Hematopoietic multipotent progenitor cell treated with erythropoietin and hydrocortisone succinate and interleukin-3 and kit ligand, for 4 days (in vitro differentiated cells): ENCODE data around the gene MED15.

ENCODE experiments used
- DNase-seq: peaks from one replicate; pipeline ENCODE4 v3.0.0-alpha.2; 2015

MED15 gene

GRCh38 chr22:20554824-20555223, 47.4 kb downstream of the MED15 start:
- DNase-seq = no peak

DNA sequence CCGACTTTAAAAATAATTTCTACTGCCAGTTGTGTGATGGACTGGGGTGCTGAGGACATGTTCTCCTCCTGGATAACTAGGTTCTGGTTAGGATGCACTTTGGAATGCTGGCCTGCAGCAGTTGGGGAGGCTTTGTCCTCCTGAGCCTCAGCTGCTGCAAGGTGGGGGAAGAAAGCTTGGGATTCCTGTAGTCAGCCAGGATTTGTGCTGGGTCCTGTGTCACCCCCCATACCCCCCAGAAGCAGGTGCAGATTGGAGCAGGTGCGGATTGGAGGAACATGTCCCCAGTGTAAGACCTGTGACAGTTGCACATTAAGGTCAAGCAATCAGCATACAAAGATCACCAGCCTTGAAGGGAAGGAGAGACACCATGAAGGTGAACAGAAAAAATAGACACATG, 51.1 kb downstream of the MED15 start:
- DNase-seq = no peak

DNA sequence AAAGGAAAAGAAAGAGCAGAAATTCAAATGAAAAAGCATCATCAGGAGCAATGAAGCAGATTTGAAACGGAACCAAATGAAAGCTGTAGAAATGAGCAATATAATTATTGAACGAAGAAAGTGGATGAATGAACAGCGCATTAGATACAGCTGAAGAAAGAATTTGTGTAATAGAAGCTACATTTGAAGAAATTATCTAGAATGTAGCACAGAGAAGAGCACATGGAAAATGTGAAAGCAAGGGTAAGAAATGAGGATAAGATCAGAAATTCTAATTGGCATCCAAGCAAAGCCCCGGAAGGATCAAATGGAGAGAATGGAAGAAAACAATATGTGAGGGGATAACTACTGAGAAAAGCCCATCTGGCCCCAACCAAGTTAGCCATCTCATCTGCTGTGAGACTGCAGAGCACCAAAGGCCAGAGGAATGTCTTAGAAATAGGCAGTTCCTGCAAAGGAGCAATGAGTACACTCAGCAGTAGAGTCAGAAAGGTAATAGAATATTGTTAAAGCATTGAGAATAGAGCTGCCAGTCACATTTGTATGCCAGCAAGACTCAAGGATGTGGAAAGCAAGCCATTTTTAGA, 51.9 kb downstream of the MED15 start:
- no peak for DNase-seq

GRCh38 chr22:20560716-20561115, 53.3 kb downstream of the MED15 start:
- no peak for DNase-seq

GRCh38 chr22:20561882-20562281, 54.5 kb downstream of the MED15 start:
- no peak for DNase-seq

GRCh38 chr22:20562607-20563465, 55.4 kb downstream of the MED15 start:
- no peak for DNase-seq

- DNase-seq = no peak
These were observed 56.1 kb downstream of the MED15 start for GRCh38 chr22:20563466-20563906.

DNA sequence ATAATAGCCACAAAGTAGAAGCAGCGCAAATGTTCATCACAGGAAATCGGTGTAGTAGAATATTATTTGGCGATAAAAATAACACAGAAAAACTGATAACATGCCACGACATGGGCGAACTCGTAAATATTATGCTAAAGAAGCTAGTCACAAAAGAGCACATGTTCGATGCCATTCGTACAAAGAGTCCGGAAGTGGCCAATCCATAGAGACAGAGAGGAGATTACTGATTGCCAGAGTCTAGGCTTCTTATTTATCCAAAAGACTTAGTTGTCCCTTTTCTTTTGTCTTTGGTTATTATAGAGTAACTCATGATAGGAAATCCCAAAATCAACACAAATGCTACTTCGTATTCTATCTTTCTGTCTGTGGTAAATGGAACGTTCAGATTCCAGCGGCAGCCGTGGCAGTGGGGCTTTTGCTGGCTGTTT, 56.5 kb downstream of the MED15 start:
- DNase-seq = no peak

DNA sequence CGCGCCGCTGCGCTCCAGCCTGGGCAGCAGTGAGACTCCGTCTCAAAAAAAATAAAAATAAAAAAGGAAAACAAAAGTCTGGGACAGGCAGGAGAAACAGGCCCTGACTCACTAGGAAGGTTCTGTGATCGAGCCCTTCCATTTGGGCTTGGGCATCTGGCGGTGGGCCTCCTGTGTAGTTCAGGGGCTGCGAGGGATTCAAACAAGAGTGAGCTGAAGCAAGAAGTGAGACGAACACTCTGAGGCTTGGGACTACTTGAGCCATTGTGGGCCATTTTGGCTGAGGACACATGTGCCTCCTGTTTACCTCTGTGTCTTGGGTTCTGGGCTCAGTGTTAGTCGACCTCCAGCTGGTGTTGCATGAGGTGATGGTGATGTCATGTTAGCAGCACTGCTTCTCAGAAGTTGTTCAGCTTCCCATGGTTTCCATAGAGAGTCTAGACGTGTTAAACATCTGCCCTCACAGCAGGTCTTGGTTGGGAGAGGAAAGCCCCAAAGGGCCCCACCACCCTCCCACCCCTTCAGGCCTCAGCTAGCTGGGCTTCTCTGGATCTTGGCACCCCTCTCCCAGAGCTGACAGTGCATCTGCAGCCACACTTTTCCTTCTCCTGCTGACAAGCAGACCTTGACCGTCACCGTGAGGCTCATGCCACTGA, 57.8 kb downstream of the MED15 start:
- no peak for DNase-seq

DNA sequence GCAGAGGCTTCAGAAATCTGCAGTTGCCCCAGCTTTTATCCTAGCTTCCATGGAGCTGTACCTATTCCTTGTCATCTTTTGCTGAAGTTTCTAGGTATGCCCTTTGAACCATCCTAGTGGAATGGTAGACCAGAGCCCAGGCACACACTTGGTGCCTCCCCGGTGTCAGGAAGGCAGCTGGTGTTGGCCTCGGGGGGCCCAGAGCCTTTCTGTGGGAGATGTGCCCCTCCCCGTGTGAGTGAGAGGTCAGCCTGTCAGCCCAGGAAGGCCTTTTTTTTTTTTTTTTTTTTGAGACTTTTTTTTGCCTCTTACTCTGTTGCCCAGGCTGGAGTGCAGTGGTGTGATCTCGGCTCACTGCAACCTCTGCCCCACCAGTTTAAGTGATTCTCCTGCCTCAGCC, 58.4 kb downstream of the MED15 start:
- no peak for DNase-seq

DNA sequence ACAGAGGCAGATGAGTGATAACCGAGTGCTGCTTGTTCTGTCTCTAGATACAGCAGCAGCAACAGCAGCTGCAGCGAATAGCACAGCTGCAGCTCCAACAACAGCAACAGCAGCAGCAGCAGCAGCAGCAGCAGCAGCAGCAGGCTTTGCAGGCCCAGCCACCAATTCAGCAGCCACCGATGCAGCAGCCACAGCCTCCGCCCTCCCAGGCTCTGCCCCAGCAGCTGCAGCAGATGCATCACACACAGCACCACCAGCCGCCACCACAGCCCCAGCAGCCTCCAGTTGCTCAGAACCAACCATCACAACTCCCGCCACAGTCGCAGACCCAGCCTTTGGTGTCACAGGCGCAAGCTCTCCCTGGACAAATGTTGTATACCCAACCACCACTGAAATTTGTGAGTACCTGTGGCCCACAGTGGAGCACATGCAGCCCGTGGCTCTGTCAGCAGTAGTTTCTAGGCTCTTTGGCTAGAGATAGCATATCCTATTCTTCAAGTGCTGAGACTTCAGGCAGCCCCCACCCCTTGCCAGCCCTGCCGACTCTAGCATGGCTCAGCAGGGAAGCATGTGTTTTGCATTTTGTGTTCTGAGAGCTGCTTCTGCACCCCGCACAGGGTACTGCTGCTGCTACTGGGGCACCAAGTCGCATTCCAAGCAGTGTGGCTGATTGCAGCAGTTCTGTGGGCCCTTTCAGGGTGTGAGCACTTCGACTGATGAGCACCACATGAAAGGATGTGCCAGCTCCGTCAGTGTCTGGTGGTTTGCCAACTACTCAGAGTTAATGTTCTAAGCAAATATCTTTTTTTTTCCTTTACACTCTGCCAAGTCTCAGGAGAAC, 59.2 kb downstream of the MED15 start:
- DNase-seq = no peak

GRCh38 chr22:20567371-20567847, 60.0 kb downstream of the MED15 start:
- DNase-seq = no peak

- DNase-seq = peak; percentile 32
These were observed 60.6 kb downstream of the MED15 start for GRCh38 chr22:20567993-20568417.

DNA sequence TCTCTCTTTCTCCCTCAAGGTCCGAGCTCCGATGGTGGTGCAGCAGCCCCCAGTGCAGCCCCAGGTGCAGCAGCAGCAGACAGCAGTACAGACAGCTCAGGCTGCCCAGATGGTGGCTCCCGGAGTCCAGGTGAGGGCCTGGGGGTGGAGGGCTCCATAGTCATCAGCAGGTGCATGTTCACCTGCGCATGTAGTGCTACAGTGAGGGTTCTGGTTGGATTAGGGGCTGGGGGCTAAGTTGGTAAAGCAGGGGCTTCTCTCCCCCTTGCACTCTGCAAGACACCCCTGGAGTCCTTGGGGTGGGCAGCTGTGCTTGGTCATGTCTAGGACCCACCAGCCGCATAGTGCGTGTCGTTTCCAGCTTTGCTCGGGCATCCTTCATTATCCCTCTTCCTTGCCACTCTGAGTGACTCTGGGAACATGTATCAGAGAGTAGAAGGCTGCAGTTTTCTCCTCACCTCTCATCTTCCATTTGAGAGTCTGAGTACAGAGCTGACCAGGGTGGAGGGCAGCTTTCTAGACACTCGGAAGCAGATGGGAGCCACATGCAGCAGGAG, 61.2 kb downstream of the MED15 start:
- no peak for DNase-seq

- peak; percentile 87 for DNase-seq
These were observed 61.9 kb downstream of the MED15 start for GRCh38 chr22:20569059-20570058.

DNA sequence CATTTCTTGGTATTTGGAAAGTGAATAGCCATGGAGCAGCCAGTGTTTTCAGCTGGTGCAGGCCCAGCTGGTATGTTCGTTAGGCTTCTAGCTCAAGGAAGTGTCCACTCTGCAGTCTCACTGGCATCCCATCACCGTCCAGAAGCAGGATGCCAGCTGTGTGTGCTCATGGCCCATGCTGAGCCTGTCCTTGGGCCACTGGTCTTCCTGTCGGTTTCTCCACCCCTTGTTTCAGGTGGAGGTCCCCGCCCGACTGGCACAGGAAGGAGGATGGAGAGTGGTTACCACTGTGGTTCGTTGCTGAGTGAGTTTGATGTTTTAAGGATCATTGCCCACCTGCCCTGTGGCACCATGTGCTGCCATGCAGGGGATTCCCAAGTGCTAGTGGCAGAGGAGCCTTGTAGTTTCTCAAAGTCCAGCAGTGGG, 63.7 kb downstream of the MED15 start:
- no peak for DNase-seq

DNA sequence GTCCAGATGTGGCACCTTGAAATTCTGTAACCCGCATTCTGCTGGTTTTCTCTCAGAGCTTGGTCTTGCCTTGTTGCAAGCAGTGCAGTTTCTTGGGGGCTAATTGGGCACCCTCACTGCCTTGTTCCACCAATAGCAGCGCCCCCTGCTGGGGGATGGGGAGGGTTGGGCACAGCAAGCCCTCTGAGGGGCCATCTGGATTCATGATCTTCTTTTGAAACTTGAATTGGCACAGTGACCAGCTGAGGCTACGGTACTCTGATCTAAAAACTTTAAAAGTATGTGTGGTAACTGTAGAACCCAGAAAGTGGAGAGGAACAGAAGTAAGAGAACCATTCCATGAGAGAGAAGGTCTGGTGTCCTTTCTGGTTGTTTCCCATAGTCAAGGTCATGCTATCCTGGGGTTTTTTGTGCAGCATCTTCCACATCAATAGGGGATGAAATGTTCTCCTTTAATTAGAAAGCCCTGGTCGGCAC, 64.2 kb downstream of the MED15 start:
- peak; percentile 74 for DNase-seq

GRCh38 chr22:20572132-20572802, 64.9 kb downstream of the MED15 start:
- DNase-seq = no peak

DNA sequence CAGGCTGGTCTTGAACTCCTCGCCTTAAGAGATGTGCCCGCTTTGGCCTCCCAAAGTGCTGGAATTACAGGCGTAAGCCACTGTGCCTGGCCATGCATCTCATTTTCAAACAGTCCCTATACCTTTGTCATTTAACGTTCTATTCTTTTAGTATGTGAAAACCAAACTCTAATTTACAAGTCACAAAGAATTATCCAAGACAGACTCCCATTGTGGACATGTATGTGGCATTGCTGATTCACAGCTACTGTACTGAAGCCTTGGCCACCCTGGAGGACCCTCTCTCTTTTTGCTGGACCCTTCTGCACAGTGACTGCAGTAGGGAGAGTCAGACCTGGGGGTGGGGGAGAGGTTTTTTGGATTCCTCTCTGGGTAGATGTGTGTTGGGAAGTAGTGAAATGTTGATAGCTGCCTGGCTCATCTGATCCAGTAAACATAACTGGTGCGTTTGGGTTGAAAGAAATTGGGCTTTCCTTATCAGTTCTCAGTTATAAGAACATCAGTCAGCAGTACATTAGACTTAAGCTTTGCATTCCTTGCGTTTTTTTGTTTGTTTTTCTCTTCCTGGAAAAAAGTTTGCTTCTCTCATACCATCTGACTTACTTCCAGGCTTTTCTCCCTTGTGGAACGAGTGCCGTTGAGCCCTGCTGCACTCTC, 65.9 kb downstream of the MED15 start:
- DNase-seq = no peak
